HUES6 (cell line): ENCODE data around the gene CERS5.

Experiments used
- H3K27ac ChIP-seq: 2 replicates; pipeline ENCODE4 v1.7.0; 2013; ENCODE audit warnings: low read depth, mild to moderate bottlenecking, low read length, inconsistent platforms
- H3K27me3 ChIP-seq: 2 replicates; pipeline ENCODE4 v1.6.1; 2013; ENCODE audit warnings: low read length; ENCODE audit not compliant: control insufficient read depth, insufficient read depth
- H3K36me3 ChIP-seq: 2 replicates; pipeline ENCODE4 v1.6.1; 2013; ENCODE audit warnings: low read length; ENCODE audit not compliant: control insufficient read depth, insufficient read depth
- H3K4me1 ChIP-seq: 2 replicates; pipeline ENCODE4 v1.6.1; 2013; ENCODE audit warnings: low read length; ENCODE audit not compliant: control insufficient read depth, insufficient read depth
- H3K4me3 ChIP-seq: 2 replicates; pipeline ENCODE4 v1.5.1; 2013; ENCODE audit warnings: low read depth, low read length
- H3K9ac ChIP-seq: one replicate; pipeline ENCODE4 v1.6.1; 2013; ENCODE audit warnings: mild to moderate bottlenecking, low read length
- H3K9me3 ChIP-seq: 2 replicates; pipeline ENCODE4 v1.6.1; 2013; ENCODE audit warnings: low read depth, low read length; ENCODE audit not compliant: control insufficient read depth, insufficient read depth

CERS5 gene

GRCh38 chr12:50186681-50187080 lies 19.5 kb upstream of the CERS5 start:
- no peaks in the 10 kb centered on the region for H3K4me1 ChIP-seq
- no peak overlapping the region for H3K4me3 ChIP-seq
- no peaks in the 10 kb centered on the region for H3K9me3 ChIP-seq
- H3K27ac ChIP-seq, result no peak overlapping the region
- peaks cover 22% of the 10 kb centered on the region for H3K36me3 ChIP-seq
- no peaks in the 10 kb centered on the region for H3K27me3 ChIP-seq
- no peak overlapping the region for H3K9ac ChIP-seq

- Histone ChIP-seq H3K4me1 (no peaks in the 10 kb centered on the region), H3K9ac (no peak overlapping the region), H3K9me3 (no peaks in the 10 kb centered on the region), H3K36me3 (peaks cover 25% of the 10 kb centered on the region), H3K4me3 (no peak overlapping the region), H3K27ac (no peak overlapping the region), H3K27me3 (no peaks in the 10 kb centered on the region)
Measured at GRCh38 chr12:50185970-50186663, 18.9 kb upstream of the CERS5 start.

DNA sequence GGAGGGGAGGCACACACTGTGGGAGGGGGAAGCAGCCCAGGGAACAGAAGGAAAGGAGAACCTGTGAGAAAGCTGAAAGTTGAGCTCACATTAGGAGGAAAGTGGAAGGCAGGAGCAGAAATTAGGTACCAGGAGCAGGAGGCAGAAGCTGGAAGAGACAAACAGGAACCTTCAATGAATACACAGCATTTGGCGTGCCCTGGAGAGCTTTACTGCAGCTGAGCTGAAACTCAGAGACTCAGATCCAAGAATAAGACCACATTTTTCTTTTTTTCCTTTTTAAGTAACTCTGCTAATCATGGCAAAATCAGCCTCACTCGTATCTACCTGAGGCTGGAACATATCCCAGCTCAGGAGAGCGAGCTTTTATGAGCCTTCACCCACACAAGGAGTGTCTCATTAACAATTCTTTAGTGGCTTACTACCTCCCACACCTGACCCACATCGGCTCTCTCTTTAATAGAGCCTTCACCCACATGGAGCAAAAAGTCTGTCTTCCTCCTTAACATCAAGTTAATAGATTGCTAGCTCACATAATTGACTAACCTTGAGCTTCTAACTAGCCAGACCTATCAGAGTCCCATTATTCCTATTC lies 18.2 kb upstream of the CERS5 start:
- Histone ChIP-seq H3K9me3 (no peaks in the 10 kb centered on the region), H3K4me1 (no peaks in the 10 kb centered on the region), H3K27me3 (no peaks in the 10 kb centered on the region), H3K27ac (no peak overlapping the region), H3K36me3 (peaks cover 24% of the 10 kb centered on the region), H3K4me3 (no peak overlapping the region), H3K9ac (no peak overlapping the region)

DNA sequence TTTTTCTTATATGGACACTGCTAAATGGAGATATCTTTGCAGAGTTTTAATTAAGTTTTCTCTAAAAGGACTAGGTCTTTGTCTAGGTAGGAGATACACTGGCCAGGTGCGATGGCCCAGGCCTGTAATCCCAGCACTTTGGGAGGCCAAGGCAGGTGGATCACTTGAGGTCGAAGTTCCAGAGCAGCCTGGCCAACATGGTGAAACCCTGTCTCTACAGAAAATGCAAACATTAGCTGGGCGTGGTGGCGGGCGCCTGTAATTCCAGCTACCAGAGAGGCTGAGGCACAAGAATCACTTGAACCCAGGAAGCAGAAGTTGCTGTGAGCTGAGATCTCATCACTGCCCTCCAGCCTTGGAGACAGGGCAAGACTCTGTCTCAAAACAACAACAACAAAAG lies 17.1 kb upstream of the CERS5 start:
- no peaks in the 10 kb centered on the region for H3K9me3 ChIP-seq
- peaks cover 25% of the 10 kb centered on the region for H3K36me3 ChIP-seq
- H3K27me3 ChIP-seq, result no peaks in the 10 kb centered on the region
- H3K9ac ChIP-seq, result no peak overlapping the region
- no peak overlapping the region for H3K4me3 ChIP-seq
- H3K4me1 ChIP-seq, result no peaks in the 10 kb centered on the region
- no peak overlapping the region for H3K27ac ChIP-seq

DNA sequence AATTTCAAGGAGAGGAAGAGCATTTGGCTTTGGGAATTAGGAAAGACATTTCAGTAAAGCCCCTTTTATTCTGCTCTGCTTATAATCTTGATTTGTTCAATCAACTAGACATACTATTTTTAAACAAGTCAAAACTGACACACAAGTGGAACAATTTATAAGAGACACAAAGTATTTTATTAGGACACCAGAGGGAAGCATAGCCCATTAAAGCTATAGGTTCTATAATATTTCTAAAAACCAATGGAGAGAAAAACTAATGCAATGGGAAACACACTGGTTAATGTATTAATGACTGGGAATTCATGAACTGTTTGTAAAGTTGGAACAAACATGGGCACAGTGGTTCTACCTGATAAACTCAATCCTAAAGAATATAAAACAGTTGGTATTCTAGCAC lies 15.3 kb upstream of the CERS5 start:
- peaks cover 23% of the 10 kb centered on the region for H3K36me3 ChIP-seq
- H3K27ac ChIP-seq, result no peak overlapping the region
- no peaks in the 10 kb centered on the region for H3K4me1 ChIP-seq
- H3K9me3 ChIP-seq, result no peaks in the 10 kb centered on the region
- H3K9ac ChIP-seq, result no peak overlapping the region
- H3K27me3 ChIP-seq, result no peaks in the 10 kb centered on the region
- H3K4me3 ChIP-seq, result no peak overlapping the region

GRCh38 chr12:50181691-50182090 lies 14.5 kb upstream of the CERS5 start:
- H3K27ac ChIP-seq, result no peak overlapping the region
- H3K9me3 ChIP-seq, result no peaks in the 10 kb centered on the region
- H3K27me3 ChIP-seq, result no peaks in the 10 kb centered on the region
- no peak overlapping the region for H3K4me3 ChIP-seq
- no peak overlapping the region for H3K9ac ChIP-seq
- H3K36me3 ChIP-seq, result peaks cover 31% of the 10 kb centered on the region
- no peaks in the 10 kb centered on the region for H3K4me1 ChIP-seq

- Histone ChIP-seq H3K27me3 (no peaks in the 10 kb centered on the region), H3K36me3 (peaks cover 28% of the 10 kb centered on the region), H3K9me3 (peaks cover 3% of the 10 kb centered on the region; the same call in 1 of the 2 replicates), H3K27ac (no peak overlapping the region), H3K4me1 (no peaks in the 10 kb centered on the region), H3K4me3 (no peak overlapping the region), H3K9ac (no peak overlapping the region)
Measured at GRCh38 chr12:50175716-50176026, 8.5 kb upstream of the CERS5 start.

GRCh38 chr12:50174971-50175715 lies 8.0 kb upstream of the CERS5 start:
- no peak overlapping the region for H3K9ac ChIP-seq
- no peak overlapping the region for H3K27ac ChIP-seq
- H3K9me3 ChIP-seq, result peaks cover 6% of the 10 kb centered on the region
- no peaks in the 10 kb centered on the region for H3K4me1 ChIP-seq
- no peak overlapping the region for H3K4me3 ChIP-seq
- no peaks in the 10 kb centered on the region for H3K27me3 ChIP-seq
- peaks cover 22% of the 10 kb centered on the region for H3K36me3 ChIP-seq

DNA sequence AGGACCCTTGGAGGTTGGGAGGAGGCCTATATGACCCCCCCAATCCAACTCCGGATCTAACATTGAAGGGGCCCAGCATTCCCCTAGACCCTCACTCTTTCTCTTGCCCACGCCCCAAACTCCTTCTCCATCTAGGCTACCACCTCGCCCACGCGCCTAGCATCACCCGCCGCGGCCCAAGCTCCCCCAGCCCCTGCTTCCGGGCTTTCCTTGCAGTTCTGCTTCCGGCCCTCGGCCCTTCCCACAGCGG lies 445 bp downstream of the CERS5 start:
- Histone ChIP-seq H3K27ac (peak overlapping the region; percentile 95), H3K9ac (peak overlapping the region; percentile 95), H3K4me3 (peak overlapping the region; percentile 97), H3K36me3 (no peaks in the 10 kb centered on the region), H3K27me3 (no peaks in the 10 kb centered on the region), H3K4me1 (0 out of 2 replicates have a peak, but pooled peaks cover 4% of the 10 kb centered on the region), H3K9me3 (peaks cover 16% of the 10 kb centered on the region)

DNA sequence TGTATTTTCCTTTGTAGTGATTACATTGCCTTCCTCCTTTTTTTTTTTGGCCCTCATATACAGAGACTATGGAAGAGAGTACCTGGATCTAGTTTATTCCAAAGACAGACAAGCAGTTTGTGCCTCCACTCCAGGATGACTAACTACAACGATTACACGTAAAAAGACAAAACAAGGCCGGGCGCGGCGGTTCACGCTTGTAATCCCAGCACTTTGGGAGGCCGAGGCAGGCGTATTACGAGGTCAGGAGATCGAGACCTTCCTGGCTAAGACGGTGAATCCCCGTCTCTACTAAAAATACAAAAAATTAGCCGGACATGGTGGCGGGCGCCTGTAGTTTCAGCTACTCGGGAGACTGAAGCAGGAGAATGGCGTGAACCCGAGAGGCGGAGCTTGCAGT lies 2.2 kb downstream of the CERS5 start:
- no peaks in the 10 kb centered on the region for H3K27me3 ChIP-seq
- no peaks in the 10 kb centered on the region for H3K36me3 ChIP-seq
- H3K27ac ChIP-seq, result no peak overlapping the region
- no peak overlapping the region for H3K9ac ChIP-seq
- H3K9me3 ChIP-seq, result peaks cover 11% of the 10 kb centered on the region
- H3K4me1 ChIP-seq, result 0 out of 2 replicates have a peak, but pooled peaks cover 4% of the 10 kb centered on the region
- H3K4me3 ChIP-seq, result no peak overlapping the region

DNA sequence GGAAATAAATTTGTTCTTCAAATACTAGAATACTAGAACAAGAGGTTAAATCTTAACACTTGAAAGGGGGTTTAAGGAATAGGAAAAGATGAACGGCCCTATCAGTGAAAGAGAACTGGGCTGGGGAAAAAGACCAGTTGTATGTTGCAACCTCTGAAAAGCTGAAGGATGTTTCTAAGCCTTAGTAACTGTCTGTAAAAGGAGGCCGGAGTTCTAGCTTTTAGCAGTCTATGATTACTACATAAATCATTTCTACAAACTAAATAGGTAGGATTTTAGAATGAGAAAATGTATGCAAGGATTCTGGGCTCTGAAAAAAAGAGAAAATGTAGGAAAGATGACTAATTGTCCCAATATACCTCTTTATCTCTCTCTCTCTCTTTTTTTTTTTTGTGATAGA lies 4.9 kb downstream of the CERS5 start:
- Histone ChIP-seq H3K27me3 (no peaks in the 10 kb centered on the region), H3K36me3 (peaks cover 1% of the 10 kb centered on the region; the same call in 1 of the 2 replicates), H3K9me3 (no peaks in the 10 kb centered on the region), H3K4me1 (0 out of 2 replicates have a peak, but pooled peaks cover 4% of the 10 kb centered on the region), H3K9ac (no peak overlapping the region), H3K4me3 (no peak overlapping the region), H3K27ac (no peak overlapping the region)
